Suppressor macrophage treated with lipopolysaccharide for 4 hours (primary cell): ENCODE results near the gene PAK4.
"Not testable (repeated sequence)": the region's sequence is repeated elsewhere in the genome, so short reads cannot be mapped to it uniquely, and the experiment has no call there.

Experiments
- DNase-seq: peaks from one replicate; pipeline ENCODE4 v3.0.0-alpha.2; 2020

Gene PAK4

DNA sequence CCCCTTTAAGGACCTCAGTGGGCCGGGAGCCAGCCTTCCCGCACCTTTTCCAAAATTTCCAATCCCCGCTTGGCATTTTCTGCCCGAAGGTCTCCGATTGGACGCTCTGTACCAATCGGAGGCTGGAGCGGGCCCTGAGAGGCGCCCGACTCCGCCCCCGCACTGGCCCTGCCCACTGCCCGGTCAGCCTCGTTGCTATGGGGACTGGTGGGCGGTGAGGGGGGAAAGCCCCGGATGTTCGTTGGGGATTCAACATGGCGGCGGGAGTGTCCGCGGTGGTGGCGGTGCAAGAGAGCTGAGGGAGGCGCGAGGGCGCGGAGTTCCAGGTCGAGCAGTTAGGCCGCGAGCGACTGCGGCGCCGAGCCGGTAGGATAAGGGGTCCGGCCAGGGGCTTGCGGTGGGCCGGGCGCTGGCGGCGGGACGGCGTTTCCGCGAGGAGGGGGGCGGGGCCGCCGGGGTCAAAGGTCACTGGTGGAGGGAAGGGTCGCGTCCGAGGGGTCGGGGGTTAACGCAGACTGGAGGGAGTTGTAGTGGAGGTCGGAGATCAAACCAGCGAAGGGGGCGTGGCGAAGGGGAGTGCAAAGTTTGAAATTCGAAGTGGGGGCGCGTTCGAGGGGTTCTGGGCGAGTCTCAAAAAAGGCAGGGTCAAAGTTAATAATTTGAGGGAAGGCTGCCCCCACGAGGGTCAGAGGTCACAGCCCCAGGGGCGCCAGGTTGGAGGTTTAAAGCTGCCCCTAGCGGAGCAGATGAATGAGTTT is at the start of gene PAK4:
Gene PAK4 (plus strand): TSS at position 233 of the 758 bp plus-strand sequence. CDS start 43,768 bp downstream, outside the sequence.
- DNase-seq = peak; percentile 99

DNA sequence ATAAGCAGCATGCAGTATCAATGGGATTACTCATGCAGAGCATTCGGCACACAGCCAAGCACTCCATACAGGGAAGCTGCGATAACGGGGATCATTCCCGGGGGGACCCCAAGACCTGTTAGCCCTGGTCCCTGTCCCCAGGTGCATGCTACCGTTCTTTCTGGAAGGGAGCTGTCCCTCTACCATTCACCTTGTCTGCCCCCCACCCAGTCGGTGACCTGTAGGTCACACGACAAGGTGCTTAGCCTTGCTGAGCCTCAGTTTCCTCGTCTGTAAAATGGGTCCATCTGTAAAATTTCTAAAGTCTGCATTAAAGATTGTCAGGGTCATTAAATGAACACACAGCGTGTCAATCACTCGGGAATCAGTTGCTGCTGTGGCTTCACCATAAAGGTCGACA is 48.3 kb upstream of the PAK4 start:
- no peak for DNase-seq

DNA sequence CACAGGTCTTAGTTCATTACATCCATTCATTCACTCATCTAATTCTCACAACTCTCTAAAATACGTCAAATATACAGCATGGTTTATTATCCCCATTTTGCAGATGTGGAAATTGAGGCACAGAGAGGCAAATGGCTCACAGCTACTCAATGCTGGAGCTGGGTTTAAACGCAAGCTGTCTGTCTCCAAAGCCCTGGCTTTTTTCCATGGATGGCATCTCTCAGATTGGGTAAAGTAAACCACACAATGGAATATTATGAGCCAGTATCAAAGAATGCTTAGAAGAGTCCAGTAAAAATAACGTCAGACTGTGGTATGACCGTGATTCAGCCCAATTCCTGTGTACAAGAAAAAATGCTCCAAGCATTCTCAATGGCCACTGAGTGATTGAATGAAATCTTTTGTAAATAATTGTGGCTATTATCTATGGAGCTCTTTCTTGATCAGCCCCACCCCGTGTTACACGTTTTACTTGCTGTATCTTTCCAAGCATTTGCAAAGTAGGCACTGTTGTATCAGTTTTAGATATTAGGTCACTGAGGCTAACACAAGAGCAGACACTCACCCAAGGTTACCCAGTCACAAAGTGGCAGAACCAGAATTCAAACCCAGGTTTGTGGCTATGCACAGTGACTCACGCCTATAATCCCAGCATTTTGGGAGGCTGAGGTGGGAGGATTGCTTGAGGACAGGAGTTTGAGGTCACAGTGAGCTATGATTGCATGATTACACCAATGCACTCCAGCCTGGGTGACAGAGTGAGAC is 47.0 kb upstream of the PAK4 start:
- no peak for DNase-seq

DNA sequence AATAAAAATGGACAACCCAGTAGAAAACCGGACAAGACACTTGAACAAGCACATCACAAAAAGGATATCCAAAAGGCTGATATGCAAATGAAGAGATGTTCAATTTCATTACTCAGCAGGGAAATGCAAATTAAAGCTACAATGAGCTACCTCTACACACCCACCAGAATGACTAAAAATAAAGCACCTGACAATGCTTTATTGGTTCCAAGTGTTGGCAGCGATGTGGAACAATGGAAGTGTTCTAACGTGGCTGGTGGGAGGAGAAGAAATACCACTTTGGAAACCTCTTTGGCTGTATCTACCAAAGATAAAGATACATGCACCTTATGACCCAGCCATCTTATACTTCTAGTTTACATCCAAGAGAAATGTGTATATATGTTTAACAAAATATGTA is 45.2 kb upstream of the PAK4 start:
- no peak for DNase-seq

DNA sequence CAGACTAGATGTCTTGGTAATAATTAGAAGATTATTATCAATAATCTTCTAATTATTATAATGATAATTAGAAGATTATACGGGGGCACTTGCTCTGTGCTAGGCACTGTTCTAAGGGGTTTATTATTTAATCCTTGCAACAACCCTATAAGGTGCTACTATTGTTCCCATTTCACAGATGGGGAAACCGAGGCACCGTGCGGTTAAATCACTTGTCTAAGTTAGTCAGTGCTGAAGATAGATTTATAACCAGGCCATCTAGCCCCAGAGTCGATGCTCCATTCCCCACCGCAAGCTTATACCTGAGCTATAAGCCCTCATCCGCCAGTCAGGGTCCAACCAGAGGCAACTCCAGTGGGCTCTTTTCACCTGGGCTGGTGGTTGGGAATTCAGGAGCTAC is 43.4 kb upstream of the PAK4 start:
- DNase-seq = no peak

DNA sequence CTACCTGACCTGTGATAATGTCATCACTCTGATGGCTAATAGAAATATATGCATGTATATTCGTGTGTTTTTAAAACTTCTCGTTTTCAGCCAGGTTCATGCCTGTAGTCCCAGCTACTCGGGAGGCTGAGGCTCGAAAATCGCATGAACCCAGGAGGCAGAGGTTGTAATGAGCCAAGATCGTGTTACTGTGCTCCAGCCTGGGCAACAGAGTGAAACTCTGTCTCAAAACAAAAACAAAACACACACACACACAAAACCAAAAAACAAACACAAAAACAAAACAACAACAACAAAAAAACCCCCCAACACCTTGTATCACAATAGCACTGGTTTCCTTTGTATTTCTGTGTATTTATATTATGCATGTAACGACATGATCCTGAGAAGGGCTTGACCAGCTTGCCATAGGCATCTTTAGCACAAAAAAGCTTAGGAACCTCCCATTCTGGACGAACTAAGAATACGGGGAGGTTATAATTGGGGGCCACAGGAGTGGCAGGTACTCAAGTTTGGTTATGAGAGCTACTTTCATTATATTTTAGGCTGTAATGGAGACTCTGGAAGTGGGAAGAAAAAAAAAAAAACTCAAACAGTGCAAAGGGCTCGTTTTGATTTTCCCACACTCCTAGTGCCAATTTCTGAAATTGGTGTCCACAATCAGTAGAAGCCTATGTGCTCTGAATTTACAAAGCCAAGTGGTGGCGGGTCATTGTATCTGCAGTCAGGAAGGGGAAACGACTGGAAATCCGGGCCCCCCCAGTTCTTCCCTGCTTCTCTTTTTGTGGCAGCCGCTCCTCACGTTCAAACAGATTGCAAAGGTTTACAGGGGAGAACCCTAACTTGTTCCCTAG is 42.6 kb upstream of the PAK4 start:
- DNase-seq = no peak

DNA sequence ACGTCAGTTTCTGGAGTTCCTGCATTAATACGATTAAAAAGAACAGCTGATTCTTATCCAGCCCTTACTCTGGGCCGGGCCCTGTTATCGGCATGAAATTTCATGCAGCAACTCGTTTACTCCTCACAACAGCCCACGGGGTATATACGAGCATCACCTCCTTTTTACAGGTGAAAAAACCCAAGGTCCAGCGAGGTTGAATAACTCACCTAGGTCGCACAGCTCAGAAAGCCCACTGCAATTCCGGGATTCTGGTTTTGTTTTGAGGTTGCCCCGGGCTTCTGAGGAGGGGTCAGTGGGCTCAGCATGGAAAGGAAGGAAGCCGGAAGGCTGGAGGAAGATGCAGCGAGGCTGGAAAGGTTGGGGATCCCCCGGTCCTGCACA is 42.0 kb upstream of the PAK4 start:
- no peak for DNase-seq

DNA sequence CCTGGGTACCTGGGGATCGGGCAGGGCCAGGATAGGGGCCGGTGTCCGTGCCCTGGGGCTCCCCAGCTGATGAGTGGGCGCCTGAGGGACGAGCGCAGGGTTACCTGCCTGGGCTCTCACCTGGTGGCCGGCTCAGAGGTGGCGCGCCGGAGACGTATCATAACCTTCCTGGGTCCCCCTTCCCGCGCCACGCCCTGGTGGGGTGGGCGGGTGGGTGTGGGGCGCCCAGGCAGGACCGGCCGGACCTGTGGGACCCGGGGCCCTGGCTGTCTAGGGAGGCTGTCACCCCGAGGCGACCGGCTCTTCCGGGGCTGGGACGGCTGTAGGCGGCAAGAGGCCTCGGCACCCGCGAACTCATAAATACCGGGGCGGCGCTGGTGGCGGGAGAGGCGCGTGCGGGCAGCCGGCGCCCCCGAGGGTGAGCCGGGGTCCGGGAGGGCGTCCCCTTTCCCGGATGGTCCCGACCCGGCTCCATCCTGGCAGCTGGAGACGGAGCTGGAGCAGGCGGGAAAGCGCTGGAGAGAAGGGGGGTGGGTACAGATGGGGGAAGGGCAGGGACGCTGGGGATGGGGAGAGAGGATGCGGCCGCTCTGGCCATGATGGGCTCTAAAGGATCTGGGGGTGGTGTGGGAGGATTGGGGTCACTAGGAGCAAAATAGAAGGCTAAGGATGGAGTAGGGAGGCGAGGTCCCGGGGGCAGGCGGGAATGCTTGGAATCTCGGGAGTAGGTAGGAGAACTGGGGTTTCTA is 41.4 kb upstream of the PAK4 start, which contains the start of gene ACP7:
Gene ACP7 (plus strand): TSS at position 386 of the 749 bp plus-strand sequence. CDS start 902 bp downstream, outside the sequence.
- DNase-seq = no peak

DNA sequence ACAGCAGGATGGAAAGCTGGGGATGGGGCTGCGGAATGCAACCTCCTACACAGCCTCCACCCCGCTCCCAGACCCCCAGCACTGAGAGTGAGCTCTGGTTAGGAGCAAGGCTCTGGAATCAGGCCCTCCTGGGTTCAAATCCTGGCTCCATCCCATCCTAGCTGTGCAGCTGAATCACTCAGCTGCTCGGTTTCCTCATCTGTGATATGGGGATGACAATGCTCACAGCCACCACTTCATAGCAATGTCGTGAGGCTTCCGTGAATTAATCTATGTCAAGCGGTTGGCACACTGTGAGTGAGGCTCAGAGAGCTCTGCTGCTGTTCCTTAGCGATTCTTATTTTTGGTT is 40.9 kb upstream of the PAK4 start:
- no peak for DNase-seq

DNA sequence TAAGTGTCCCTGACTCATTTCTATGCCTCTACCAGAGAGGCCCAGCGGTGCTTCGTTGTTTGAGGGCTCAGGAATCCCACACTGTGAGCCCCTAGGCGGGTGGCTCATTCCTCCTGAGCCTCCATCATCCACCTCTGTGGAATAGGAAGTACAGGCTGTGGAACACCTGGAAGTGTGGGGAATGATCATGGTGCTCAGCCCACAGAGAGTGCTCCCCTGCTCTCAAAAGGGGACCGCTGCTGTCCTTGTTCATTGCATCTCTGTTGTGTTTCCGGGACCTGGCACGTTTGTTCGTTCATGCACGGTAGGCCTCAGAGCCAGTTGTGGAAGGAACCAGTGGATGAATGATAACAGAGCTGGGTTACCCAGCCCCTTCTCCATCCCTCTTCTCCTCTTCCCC is 40.2 kb upstream of the PAK4 start:
- DNase-seq = no peak

DNA sequence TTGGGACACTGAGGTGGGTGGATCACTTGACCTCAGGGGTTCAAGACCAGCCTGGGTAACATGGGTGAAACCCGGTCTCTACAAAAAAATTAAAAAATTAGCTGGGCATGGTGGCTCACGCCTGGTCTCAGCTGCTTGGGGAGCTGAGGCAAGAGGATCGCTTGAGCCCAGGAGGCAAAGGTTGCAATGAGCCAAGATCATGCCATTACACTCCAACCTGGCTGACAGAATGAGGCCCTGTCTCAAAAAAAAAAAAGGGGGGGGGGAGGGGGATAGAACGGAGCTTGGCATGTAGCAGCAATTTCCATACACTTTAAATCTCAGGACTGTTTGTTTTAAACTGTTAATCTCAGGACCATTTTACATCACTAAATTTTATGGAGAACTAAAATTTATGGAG is 39.2 kb upstream of the PAK4 start:
- DNase-seq = no peak

DNA sequence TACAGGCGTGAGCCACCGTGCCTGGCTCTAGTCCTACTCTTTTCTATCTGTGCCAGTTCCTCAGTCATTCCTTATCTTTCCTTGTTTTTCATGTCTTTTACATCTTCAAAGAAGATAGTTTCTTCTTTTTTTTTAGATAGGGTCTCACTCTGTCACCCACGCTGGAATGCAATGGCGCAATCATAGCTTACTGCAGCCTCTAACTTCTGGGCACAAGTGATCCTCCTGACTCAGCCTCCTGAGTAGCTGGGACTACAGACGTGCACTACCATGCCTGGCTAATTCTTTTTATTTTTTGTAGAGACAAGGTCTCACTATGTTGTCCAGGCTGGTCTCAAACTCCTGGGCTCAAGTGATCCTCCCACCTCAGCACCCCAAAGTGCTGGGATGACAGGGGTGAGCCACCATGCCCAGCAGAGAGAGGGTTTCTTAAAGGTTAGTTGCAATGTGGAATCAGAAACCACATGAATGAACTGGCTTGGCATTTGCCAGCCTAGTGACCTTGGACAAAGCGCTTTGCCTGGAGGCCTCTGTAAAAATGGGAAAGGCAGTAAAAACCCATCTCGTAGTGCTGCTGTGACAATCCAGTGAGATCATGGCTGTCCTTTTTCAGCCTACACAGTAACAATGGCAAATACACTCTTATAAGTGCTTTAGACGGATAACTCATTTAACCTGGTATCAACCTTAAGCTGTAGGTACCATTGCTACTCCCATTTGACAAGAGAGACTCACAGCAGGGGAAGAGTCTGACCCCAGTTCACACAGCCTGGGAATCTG is 37.5 kb upstream of the PAK4 start:
- no peak for DNase-seq

DNA sequence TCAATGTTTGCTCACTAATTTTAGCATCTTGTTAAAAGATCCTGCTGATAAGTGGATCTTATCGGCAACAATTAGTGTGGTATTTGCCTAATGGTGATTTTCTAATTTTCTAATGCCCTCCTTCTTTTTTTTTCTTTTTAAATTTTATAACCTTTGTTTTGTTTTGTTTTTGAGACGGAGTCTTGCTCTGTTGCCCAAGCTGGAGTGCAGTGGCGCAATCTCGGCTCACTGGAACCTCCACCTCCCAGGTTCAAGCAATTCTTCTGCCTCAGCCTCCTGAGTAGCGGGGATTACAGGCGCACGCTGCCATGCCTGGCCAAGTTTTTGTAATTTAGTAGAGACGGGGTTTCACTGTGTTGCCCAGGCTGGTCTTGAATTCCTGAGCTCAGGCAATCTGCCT is 35.6 kb upstream of the PAK4 start:
- not testable (repeated sequence) for DNase-seq

DNA sequence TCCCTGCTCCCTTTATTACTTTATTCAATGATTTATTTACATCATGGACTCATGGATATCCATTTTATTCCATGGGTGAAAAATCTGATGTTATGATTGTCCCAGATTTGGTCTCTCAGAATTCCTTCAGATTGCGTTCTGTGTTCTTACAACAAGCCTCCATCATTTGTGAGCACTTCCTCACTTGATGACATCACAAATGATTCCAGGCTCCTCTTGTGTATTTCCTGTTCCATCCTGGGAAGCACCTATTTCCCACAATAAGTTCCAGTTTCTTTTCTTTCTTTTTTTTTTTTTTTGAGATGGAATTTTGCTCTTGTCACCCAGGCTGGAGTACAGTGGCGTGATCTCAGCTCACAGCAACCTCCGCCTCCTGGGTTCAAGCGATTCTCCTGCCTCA is 34.7 kb upstream of the PAK4 start:
- peak; percentile 7 for DNase-seq

DNA sequence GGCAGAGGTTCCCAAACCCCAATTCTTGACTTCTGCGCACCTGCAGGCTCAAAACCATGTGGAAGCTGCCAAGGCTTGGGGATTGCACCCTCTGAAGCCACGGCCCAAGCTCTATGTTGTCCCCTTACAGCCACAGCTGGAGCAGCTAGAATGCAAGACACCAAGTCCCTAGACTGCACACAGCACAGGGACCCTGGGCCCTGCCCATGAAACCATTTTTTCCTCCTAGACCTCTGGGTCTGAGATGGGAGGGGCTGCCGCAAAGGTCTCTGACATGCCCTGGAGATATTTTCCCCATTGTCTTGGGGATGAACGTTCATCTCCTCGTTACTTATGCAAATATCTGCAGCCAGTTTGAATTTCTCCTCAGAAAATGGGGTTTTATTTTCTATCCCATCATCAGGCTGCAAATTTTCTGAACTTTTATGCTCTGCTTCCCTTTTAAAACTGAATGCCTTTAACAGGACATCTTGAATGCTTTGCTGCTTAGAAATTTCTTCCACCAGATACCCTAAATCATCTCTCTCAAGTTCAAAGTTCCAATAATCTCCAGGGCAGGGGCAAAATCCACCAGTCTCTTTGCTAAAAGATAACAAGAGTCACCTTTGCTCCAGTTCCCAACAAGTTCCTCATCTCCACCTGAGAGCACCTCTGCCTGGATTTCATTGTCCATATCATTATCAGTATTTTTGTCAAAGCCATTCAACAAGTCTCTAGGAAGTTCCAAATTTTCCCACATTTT is 29.6 kb upstream of the PAK4 start:
- DNase-seq = not testable (repeated sequence)

DNA sequence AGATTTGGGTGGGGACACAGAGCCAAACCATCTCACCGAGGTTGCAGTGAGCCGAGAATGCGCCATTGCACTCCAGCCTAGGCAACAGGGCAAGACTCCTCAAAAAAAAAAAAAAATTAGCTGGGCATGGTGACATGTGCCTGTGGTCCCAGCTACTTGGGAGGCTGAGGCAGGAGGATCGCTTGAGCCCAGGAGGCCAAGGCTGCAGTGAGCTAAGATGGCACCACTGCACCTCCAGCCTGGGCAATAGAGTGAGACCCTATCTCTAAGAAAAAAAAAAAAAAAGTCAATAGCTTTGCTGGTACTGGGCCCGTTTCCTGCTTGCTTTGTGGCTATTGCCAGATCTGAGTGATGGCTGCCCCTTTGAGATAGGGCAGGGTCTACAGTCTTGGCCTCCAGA is 28.3 kb upstream of the PAK4 start:
- DNase-seq = no peak

DNA sequence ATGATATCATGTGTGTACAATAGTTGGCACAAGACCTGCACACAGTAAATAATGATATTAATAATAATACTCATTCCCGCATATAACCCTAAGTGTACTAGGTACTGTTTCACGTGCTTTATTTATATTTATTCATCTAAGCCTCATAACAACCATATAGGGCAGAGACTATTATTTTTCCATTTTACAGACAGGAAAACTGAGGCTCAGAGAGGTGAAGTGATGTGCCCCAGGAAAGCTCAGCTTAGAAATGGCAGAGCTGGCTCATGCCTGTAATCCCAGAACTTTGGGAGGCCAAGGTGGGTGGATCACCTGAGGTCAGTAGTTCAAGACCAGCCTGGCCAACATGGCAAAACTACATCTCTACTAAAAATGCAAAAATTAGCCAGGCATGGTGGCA is 27.9 kb upstream of the PAK4 start:
- no peak for DNase-seq

DNA sequence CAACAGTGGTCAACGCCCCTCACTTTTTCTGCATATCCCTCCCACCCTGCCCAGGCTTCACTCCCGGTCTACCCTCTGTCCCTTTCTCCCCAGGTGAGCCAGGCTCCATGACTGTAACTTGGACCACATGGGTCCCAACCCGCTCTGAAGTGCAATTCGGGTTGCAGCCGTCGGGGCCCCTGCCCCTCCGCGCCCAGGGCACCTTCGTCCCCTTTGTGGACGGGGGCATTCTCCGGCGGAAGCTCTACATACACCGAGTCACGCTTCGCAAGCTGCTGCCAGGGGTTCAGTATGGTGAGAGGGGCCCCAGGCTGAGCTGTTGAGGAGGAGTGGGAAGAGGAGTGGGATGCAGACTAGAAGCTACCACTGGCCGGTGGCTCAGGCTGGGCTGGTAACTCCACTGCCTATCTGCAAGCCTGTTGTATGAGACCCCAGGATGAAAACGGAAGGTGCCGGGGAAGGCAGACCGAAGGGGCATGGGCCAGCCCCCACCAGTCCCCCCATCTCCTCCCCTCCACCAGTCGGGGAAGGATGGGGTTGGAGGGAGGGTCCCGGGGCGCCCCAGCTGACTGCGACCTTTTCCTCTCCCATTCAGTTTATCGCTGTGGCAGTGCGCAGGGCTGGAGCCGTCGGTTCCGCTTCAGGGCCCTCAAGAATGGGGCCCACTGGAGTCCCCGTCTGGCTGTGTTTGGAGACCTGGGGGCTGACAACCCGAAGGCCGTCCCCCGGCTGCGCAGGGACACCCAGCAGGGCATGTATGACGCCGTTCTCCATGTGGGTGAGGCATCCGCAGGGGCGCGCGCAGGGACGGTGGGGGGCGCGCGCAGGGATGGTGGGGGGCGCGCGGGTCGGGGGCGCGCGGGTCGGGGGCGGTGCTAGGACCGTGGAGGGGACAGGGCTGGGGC is 27.0 kb upstream of the PAK4 start:
- no peak for DNase-seq

DNA sequence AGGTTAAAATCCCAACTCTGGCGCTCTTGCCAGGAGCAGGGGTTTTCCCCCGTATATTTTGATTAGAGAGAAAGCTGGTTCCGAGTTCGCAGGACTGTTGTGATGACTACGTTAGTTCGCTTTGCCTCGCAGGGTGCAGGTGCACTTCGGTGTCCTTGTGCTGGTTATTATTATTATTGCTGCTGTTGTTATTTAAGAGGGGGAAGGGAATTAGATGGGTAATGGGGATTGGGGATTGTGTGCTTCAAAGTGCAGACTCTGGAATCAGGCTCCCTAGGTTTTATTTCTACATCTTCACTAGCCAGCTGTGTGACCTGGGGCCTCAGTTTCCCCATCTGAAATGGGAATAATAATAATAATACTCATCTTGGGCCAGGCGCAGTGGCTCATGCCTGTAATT is 26.2 kb upstream of the PAK4 start:
- DNase-seq = no peak
